ENCODE data around the gene USP49.

The USP49 gene

GRCh38 chr6:41805830-41806774 is 89.1 kb downstream of the USP49 start:
- no peak for DNase-seq

GRCh38 chr6:41801380-41801779 is 93.8 kb downstream of the USP49 start:
- DNase-seq, result no peak

- no peak for DNase-seq
Measured at GRCh38 chr6:41799559-41799911, 95.6 kb downstream of the USP49 start.

GRCh38 chr6:41798901-41799558 is 96.1 kb downstream of the USP49 start:
- DNase-seq, result no peak

GRCh38 chr6:41796474-41796873 is 98.7 kb downstream of the USP49 start:
- DNase-seq, result no peak

GRCh38 chr6:41791984-41792383 is 103.2 kb downstream of the USP49 start:
- no peak for DNase-seq

- no peak for DNase-seq
Measured at GRCh38 chr6:41791305-41791704, 103.9 kb downstream of the USP49 start.

- DNase-seq, result no peak
Measured at GRCh38 chr6:41790045-41790444, 105.1 kb downstream of the USP49 start.

- no peak for DNase-seq
Measured at GRCh38 chr6:41789390-41789724, 105.8 kb downstream of the USP49 start.

GRCh38 chr6:41787219-41787917 is 107.8 kb downstream of the USP49 start, which contains the start of gene TOMM6:
TOMM6 (plus strand) TSS chr6:41787694; CDS start chr6:41787698, 4 bp downstream.
- peak; percentile 96 for DNase-seq

- DNase-seq, result peak; percentile 89
Measured at GRCh38 chr6:41786451-41787218, 108.5 kb downstream of the USP49 start.

- DNase-seq, result no peak
Measured at GRCh38 chr6:41785689-41786450, 109.3 kb downstream of the USP49 start.

GRCh38 chr6:41785254-41785653 is 109.9 kb downstream of the USP49 start:
- no peak for DNase-seq

- no peak for DNase-seq
Measured at GRCh38 chr6:41784581-41785171, 110.5 kb downstream of the USP49 start.

- DNase-seq, result no peak
Measured at GRCh38 chr6:41783106-41783780, 111.9 kb downstream of the USP49 start.

GRCh38 chr6:41781366-41781730 is 113.8 kb downstream of the USP49 start:
- no peak for DNase-seq

GRCh38 chr6:41780551-41781365 is 114.4 kb downstream of the USP49 start, which contains the start of gene PRICKLE4:
PRICKLE4 (plus strand) TSS chr6:41780782; CDS start chr6:41783474, 2,692 bp downstream.
- DNase-seq, result no peak

GRCh38 chr6:41779788-41780550 is 115.2 kb downstream of the USP49 start, which contains the start of gene FRS3:
FRS3 (minus strand) TSS chr6:41779900; CDS start chr6:41776987, 2,913 bp downstream.
- DNase-seq, result peak; percentile 99

GRCh38 chr6:41779336-41779735 is 115.8 kb downstream of the USP49 start:
- no peak for DNase-seq
